Activated CD8-positive, alpha-beta memory T cell treated with anti-CD3 and anti-CD28 coated beads for 24 hours (primary cell): ENCODE results near the gene TANGO2.

Source experiments
- DNase-seq: peaks from one replicate; pipeline ENCODE4 v3.0.0-alpha.2; 2020

TANGO2 gene

GRCh38 chr22:20028855-20029549 lies 8.1 kb downstream of the TANGO2 start:
- DNase-seq = no peak

- DNase-seq = no peak
Measured at GRCh38 chr22:20029550-20030225, 8.8 kb downstream of the TANGO2 start.

- DNase-seq = no peak
Measured at GRCh38 chr22:20031732-20032406, 11.0 kb downstream of the TANGO2 start.

GRCh38 chr22:20032407-20032991 lies 11.6 kb downstream of the TANGO2 start:
- DNase-seq = no peak

GRCh38 chr22:20033045-20033706 lies 12.3 kb downstream of the TANGO2 start:
- no peak for DNase-seq

- no peak for DNase-seq
Measured at GRCh38 chr22:20034143-20034542, 13.2 kb downstream of the TANGO2 start.

- DNase-seq = no peak
Measured at GRCh38 chr22:20035375-20036083, 14.6 kb downstream of the TANGO2 start.

- no peak for DNase-seq
Measured at GRCh38 chr22:20036084-20036482, 15.2 kb downstream of the TANGO2 start.

- DNase-seq = no peak
Measured at GRCh38 chr22:20036535-20037392, 15.9 kb downstream of the TANGO2 start.

- DNase-seq = no peak
Measured at GRCh38 chr22:20037419-20037818, 16.5 kb downstream of the TANGO2 start.

GRCh38 chr22:20038574-20038973 lies 17.7 kb downstream of the TANGO2 start:
- DNase-seq = no peak

- DNase-seq = no peak
Measured at GRCh38 chr22:20039683-20040325, 18.9 kb downstream of the TANGO2 start.

- DNase-seq = no peak
Measured at GRCh38 chr22:20040327-20041200, 19.7 kb downstream of the TANGO2 start.

GRCh38 chr22:20043057-20043996 lies 22.4 kb downstream of the TANGO2 start:
- DNase-seq = no peak

- no peak for DNase-seq
Measured at GRCh38 chr22:20043997-20044342, 23.1 kb downstream of the TANGO2 start.

- DNase-seq = no peak
Measured at GRCh38 chr22:20044495-20045151, 23.7 kb downstream of the TANGO2 start.

GRCh38 chr22:20046730-20047129 lies 25.8 kb downstream of the TANGO2 start:
- no peak for DNase-seq

GRCh38 chr22:20051927-20052308 lies 31.0 kb downstream of the TANGO2 start:
- no peak for DNase-seq
